ENCODE results near the gene UTF1. TPM values are rescaled to one million over a fixed set of nuclear protein-coding genes. Genes with fewer than 3 reads are reported as not detected.

Gene UTF1
- total RNA-seq, 4 donors from 2014 or later: not detected

DNA sequence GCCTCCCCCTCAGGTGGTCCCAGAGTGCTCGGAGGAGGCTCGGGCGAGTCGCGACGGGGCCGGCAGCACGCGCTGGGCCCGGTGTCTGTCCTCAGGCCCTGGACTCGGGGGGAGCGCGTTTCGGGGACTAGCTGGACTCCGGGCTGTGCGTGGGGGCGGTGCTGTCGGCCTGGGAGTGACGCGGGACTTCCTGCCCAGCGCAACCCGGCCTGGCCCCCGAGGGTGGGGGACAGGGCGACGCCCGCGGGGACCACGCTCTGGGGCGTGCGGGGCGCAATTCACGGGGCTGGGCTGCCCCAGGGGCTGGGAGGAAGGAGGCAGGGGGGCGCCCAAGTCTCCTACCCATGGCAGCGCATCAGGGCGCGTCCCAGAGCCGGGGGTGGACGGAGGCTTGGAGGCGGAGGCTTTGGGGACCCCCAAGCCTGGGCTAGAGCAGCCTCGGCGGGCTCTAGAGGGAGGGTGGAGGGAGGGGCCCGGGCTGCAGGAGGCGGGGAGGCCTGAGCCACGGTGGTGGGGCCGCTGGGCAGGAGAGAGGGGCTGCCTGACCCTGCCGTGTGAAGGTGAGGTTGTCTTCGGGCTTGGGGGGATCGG is 5.3 kb downstream of the UTF1 start:
- no peaks in the 10 kb centered on the region for H3K36me3 ChIP-seq
- WGBS, 2 donors: 0% methylated on average over 1 to 2 of the region's 48 CpGs
- intact Hi-C loops (cut with DNase I): no loop called here
- TF ChIP-seq POLR2A (IDR thresholded peaks at IDR 0.05): no peak
- TF ChIP-seq, protein P1, sequence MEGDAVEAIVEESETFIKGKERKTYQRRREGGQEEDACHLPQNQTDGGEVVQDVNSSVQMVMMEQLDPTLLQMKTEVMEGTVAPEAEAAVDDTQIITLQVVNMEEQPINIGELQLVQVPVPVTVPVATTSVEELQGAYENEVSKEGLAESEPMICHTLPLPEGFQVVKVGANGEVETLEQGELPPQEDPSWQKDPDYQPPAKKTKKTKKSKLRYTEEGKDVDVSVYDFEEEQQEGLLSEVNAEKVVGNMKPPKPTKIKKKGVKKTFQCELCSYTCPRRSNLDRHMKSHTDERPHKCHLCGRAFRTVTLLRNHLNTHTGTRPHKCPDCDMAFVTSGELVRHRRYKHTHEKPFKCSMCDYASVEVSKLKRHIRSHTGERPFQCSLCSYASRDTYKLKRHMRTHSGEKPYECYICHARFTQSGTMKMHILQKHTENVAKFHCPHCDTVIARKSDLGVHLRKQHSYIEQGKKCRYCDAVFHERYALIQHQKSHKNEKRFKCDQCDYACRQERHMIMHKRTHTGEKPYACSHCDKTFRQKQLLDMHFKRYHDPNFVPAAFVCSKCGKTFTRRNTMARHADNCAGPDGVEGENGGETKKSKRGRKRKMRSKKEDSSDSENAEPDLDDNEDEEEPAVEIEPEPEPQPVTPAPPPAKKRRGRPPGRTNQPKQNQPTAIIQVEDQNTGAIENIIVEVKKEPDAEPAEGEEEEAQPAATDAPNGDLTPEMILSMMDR (IDR thresholded peaks at IDR 0.05): no peak
- peak overlapping the region in 3 of 4 donors; percentile 2 to 54 (median 34) for H3K4me3 ChIP-seq
- peaks cover 22 to 100% (median 35%) of the 10 kb centered on the region in 4 donors for H3K27me3 ChIP-seq
- no peaks in the 10 kb centered on the region for H3K9me3 ChIP-seq
- peaks cover 9 to 41% (median 26%) of the 10 kb centered on the region in 3 donors for H3K4me1 ChIP-seq
- no peak for DNase-seq
- peak overlapping the region in 2 of 4 donors; percentile 36 to 66 for H3K27ac ChIP-seq

DNA sequence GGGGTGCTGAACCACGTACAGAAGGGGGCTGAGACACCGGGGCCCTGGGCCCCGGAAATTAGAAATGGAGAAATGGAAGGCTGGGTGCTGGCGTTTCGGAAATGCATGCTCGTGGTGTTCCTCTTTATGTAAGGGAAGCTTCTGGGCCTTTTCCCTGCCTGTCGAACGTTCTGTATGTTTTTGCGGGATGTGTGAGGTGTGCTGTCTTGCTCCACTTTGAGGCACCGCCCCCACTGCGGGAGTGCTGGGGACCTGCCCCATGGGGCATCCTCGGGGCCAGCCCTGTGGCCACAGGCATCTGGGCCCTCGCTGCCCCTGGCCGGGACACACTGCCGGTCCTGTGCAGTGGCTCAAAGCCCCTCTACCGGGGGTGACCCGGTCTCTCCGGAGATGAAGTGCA is 5.9 kb downstream of the UTF1 start:
- Histone ChIP-seq H3K27ac (peak overlapping the region in 1 of 4 donors; percentile 36), H3K9me3 (no peaks in the 10 kb centered on the region), H3K4me3 (peak overlapping the region in 2 of 4 donors; percentile 34 to 54), H3K27me3 (peaks cover 22 to 100% (median 35%) of the 10 kb centered on the region in 4 donors), H3K4me1 (peaks cover 9 to 40% (median 21%) of the 10 kb centered on the region in 3 donors), H3K36me3 (no peaks in the 10 kb centered on the region)
- WGBS, 2 donors: 0% methylated on average over 5 to 6 of the region's 18 CpGs
- TF ChIP-seq, protein P1 (IDR thresholded peaks at IDR 0.05): no peak
- no peak for TF ChIP-seq POLR2A (IDR thresholded peaks at IDR 0.05)
- intact Hi-C loops (cut with DNase I): no loop called here
- no peak for DNase-seq

DNA sequence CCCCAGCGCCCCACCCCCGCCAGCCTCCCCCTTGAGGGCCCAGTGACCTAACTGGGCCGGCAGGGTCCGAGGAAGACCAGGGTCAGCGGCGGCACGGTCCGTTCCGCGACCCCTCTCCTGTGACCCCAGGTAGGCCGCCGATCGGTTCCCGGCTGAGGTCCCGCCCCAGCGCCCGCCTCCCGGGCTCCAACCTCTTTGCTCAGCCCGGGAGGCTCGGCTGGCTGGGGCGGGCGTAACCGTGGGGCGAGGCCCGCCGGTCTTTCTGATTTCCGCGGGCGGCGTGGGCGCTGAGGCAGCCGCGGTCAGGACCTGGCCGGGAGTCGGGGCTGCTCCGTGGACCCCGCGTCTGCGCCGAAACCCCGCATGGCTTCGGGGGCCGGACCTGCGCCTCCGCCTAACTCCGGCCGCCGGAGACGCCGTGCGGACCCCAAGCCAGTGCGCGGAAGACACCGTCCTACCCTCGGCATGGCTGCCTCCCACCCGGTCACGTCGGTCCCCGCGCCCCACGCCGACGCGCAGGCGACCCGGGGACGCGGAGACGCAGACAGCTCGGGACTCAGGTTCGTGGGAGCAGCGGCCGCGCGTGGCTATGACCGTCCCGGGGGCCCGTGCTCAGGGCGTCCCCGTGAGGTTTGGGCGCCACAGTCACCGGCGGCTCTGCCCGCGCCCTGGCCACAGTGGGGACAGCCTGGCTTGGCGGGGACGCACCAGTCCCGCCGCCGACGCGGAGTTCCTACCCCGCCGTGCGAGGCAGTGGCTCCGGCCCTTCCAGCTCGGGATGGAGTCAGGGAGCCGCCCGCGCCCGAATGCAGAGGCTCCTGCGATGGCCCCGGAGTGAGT is 6.6 kb downstream of the UTF1 start:
- Histone ChIP-seq H3K4me1 (peaks cover 9 to 44% (median 16%) of the 10 kb centered on the region in 3 donors), H3K36me3 (no peaks in the 10 kb centered on the region), H3K9me3 (no peaks in the 10 kb centered on the region), H3K27me3 (peaks cover 22 to 100% (median 32%) of the 10 kb centered on the region in 4 donors), H3K4me3 (peak overlapping the region in 2 of 4 donors; percentile 34 to 54), H3K27ac (peak overlapping the region in 1 of 4 donors; percentile 36)
- intact Hi-C loops (cut with DNase I): no loop called here
- TF ChIP-seq, protein P1 (IDR thresholded peaks at IDR 0.05): no peak
- TF ChIP-seq POLR2A (IDR thresholded peaks at IDR 0.05): no peak
- 8% methylated on average over 9 of the region's 103 CpGs; no CpG with 5 or more reads in 1 of the 2 donors for WGBS, 2 donors
- DNase-seq: no peak

DNA sequence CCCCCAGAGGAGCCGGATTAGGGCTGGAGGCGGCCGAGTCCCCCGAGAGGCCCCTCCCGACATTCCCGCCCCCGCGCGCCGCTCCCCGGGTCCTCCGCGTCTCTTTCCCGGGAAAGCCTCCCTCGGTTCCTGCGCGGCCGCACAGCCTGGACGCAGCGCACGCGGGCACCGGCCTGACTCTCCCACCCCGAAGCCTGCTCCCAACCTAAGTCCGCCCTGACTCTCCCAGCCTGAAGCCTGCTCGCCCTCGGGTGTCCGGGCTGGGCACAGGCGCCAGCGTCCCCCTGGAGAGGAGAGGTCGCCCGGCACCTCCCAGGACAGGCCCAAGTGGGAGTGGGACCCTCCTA is 7.2 kb downstream of the UTF1 start:
- Histone ChIP-seq H3K36me3 (no peaks in the 10 kb centered on the region), H3K4me1 (peaks cover 9 to 50% (median 16%) of the 10 kb centered on the region in 3 donors), H3K4me3 (peak overlapping the region in 2 of 4 donors; percentile 34 to 54), H3K27me3 (peaks cover 22 to 100% (median 29%) of the 10 kb centered on the region in 4 donors), H3K27ac (no peak overlapping the region), H3K9me3 (no peaks in the 10 kb centered on the region)
- TF ChIP-seq POLR2A (IDR thresholded peaks at IDR 0.05): no peak
- TF ChIP-seq, protein P1 (IDR thresholded peaks at IDR 0.05): no peak
- WGBS, 2 donors: 20% methylated on average over 2 of the region's 32 CpGs; no CpG with 5 or more reads in 1 of the 2 donors
- intact Hi-C loops (cut with DNase I): no loop called here
- DNase-seq: no peak

All from esophagus squamous epithelium (tissue), 5 donors.